ENCODE measurements around the gene DCX.

GRCh38 chrX:111411983-111412382, at the start of gene DCX:
- TF ChIP-seq CTCF (IDR thresholded peaks at IDR 0.05; ENCODE audit: borderline replicate concordance, extremely low read depth, low read length, poor library complexity, severe bottlenecking) (no peak), EZH2 (IDR thresholded peaks at IDR 0.05; ENCODE audit: borderline replicate concordance, low read depth, low read length, severe bottlenecking) (no peak)
